NCI-H187 treated with DMSO at 0.1 percent for 48 hours (cell line): ENCODE data around the gene NR2F1-AS1.

Experiments
- DNase-seq: peaks from one replicate; lab custom pipeline; 2025; lab: John Stamatoyannopoulos, UW

NR2F1-AS1 gene

DNA sequence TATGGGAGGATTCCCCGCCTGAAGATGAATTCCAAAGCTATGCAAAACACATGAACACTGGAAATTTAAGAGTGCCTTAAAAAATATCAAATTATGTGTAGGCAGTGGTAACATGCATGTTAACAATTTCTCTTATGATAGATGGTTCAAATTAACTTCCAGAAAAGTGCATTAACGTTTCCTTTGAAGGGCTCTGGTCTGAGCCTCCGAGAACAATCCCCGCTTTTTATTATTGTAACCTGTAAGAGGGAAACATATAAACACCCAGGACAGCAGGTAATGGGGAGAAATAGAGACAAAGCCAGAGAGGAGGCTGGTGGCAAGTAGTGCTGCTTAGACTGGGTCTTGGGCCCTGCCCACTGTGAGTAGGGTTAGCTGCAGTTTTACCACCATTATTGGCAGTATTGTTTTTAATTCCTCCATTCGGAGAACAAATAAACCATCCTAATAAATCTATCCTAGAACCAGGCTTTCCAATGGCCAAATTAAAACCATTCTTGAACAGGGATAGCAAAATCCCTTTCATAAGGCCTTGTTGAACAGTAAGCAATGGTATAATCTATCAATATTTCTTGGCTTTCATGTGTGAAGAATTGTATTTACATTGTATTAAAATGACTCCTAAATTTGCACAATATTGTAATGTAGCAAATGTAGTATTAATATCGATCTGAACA, 8.3 kb upstream of the NR2F1-AS1 start:
- DNase-seq = no peak

- no peak for DNase-seq
These were observed 7.5 kb upstream of the NR2F1-AS1 start for GRCh38 chr5:93588352-93589151.

GRCh38 chr5:93587597-93588351, 6.8 kb upstream of the NR2F1-AS1 start:
- DNase-seq = no peak

DNA sequence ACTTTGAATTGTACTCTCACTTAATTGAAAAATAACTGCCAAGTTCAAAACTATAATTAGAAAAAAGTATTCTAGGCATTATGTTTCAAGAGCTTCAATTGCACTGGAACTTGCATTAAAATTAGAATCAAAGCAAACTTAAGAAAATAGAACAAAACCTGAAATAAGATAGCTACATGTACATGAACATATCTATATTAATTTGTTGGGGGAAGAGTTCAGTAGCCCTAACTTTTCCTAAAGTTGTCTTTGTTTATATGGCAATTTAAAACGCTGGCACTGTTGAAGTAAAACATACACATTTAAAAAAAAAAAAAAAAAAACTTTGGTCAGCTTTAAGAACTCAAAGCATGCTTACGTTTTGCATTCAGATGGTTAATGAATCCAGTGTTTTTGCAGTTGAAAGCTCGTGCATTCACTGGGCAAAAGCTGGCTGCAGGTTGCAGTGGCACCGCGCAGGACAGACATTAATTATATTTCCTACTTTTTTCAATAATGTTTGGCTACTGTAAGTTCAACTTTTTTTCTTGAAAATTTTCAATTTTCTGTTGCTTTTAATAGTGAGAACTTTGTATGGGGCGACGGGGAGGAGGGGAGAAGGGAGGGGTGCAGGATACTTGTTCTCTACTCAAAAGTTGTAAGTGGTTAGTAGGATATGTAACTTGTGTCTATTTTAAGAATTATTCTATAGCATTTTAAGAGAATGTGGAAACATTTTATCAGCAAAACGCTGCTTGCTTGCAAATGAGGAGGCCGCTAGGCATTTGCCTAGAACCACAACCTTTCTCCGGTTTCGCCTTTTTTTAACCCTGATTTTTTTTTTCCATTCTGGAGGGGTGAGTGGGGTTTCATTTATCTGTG, 5.9 kb upstream of the NR2F1-AS1 start:
- no peak for DNase-seq

- no peak for DNase-seq
These were observed 4.9 kb upstream of the NR2F1-AS1 start for GRCh38 chr5:93585767-93586385.

GRCh38 chr5:93585041-93585766, 4.2 kb upstream of the NR2F1-AS1 start:
- DNase-seq = no peak

DNA sequence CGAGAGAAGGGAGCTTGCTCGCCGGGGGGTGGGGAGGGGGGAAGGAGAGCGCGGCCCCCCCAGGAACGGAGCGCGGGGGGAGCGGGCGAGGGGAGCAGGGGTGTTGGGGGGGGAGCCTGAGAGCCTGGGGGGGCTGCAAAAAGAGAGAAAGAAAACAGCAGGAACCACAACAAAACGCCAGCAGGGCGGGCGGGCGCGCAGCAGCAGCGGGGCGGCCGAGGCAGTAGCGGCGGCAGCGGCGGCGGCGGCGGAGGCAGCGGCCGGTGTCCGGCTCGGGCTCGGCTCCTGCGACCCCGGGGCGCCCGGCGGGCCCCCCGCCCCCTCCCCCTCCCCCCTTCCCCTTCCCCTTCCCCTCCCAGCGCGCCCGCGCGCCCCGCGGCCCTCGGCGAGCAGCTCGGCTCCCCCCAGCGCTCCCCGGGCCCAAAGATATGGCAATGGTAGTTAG, 3.6 kb upstream of the NR2F1-AS1 start:
- DNase-seq = no peak

DNA sequence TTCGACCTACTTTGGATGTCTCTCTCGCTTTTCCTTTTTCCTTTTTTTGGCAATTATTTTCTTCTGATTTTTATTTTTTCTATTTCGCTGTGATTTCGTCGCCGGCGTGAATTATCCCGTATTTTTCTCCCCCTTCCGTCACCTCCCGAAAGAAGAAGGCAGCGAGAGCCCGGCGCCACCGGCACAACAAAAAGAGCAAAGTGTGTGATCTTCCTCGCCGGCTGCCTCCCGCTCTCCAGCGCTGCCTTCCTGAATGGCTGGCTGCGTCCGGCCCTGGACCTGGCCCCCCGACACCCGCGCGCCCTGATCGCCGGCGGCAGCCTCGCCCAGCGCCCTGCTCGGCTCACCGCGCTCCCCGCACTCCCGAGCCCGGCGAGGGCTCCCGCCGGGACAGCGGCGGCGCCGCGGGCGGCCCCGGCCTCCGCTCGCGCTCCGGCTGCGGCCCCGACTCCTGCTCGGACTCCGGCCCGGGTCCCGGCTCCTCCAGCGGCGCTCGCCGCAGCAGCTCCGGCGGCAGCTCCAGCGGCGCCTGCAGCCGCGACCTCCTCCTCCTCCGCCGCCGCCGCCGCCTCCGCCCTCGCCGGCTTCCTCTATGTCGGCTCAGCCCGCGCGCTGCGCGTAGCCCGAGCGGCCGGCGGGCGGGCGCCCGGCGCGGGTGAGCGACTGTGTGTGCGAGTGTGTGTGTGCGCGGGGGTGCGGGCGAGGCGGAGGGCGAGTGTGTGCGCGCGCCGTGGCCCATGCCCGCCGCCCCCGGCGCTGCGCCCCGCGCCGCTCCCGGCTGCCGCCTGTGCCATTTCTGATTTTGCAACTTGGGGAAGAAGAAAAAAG, 3.0 kb upstream of the NR2F1-AS1 start:
- DNase-seq = no peak

DNA sequence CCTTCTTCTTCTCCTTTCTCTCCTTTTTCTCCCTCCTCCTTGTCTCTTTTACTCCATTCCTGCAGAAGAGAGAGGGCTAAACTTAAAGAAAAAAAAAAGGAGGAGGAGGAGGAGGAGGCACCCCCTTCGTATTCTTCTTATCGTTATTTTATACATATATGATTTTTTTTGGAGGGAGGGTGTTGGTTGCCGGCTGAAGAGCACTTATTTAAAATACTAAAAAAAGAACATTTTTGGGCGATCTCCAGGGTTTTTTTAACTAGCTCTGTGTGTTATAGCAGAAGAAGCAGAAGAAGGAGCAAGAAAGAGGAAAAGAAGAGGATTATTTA, 2.4 kb upstream of the NR2F1-AS1 start:
- no peak for DNase-seq

DNA sequence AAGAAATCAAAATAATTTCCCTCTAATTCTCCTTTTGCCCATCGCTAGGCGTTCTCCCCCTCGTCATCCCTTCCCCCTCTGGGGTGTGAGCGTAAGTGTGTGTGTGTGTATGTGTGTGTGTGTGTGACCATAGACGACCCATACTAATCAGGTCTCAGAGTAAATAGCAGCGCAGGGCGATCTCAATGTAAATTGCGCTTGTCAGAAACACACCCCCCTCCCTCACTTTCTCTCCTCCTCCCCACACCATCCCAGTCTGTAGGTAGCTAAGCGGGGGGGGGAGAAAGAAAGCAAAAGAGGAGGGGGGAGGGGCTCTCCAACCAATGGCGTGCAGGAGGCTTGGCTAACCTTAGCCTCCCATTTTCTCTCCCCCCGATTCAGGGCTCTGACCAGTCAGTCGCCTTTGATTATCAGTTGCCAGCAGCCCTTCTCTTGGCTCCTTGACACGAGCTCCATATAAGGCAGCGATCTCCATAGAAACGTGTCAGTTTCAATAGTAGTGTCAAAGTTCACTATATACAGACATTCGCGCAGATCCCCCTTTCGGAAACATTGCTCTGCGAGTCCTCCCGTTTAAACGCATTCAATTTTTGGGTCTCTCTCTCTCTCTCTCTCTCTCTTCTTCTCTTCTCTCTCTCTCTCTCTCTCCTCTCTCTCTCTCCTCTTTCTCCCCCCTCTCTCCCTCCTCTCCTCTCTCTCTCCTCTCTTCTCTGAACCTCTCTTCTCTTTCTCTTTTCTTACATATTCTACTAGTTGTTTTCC, 1.8 kb upstream of the NR2F1-AS1 start, which contains the start of gene NR2F1:
Gene NR2F1 (plus strand): TSS at position 546 of the 762 bp plus-strand sequence. CDS start 1,802 bp downstream, outside the sequence.
- peak; percentile 95 for DNase-seq

DNA sequence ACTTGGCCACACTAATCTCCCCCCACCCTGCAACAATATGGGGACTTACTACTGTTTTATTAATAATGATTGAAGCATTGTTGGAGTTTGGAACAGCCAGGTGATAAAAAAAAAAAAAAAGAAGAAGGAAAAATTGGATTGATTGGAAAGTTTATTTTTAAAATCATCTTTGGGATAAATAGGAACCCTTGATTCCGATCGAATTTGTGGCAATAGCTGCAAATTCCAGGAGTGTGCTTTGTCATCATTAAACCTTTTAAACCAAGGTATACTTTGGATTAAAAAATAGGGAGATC, 1.1 kb upstream of the NR2F1-AS1 start:
- no peak for DNase-seq

DNA sequence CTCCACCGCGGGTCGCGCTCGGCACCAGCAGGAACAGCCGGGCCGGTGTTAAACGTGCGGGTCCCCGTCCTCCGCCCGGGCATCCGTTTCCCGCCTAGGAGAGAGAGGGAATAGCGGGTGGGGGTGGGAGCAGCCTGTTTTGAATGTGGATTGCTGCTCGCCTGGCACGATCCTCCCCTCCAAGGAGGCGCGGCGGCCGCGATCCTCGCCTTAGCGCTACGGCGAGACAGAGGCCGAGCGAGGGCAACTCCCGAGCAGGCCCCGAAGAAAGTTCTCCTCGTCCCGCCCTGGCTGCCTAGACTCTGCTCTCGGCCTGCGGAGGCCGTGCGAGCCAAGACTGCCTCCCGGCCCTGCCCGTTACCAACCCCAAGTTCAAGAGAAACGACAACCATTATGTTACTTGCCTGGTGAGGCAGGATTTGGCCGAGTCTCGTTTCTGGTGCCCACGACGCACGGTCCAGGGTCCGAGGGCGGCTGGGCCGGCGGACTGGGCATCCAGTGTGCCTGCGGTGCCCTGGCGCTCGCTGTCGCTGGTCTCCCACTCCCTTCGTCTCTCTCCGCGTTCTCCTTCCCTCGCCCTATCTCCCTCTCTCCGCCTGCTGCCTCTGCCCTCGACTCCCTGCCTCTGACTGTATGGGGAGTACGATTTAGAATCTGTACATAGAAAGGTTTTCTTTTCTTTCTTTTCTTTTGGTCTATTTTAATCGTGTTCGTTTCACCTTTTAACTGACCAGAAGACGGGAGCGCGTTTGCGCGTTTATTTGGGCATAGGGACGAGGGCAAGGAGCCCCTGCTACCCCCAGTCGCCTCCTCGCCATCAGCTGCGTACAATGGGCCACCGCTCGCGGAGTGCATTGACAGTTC, 724 bp downstream of the NR2F1-AS1 start:
- no peak for DNase-seq

GRCh38 chr5:93579692-93580062, 1.3 kb downstream of the NR2F1-AS1 start:
- DNase-seq = no peak

- no peak for DNase-seq
These were observed 2.0 kb downstream of the NR2F1-AS1 start for GRCh38 chr5:93578813-93579691.

GRCh38 chr5:93577854-93578812, 2.9 kb downstream of the NR2F1-AS1 start:
- DNase-seq = no peak
